ENCODE data around the gene ST6GALNAC5.

The ST6GALNAC5 gene

GRCh38 chr1:77048615-77049005 is 181.3 kb downstream of the ST6GALNAC5 start:
- TF ChIP-seq GATA3 (IDR thresholded peaks at IDR 0.05; ENCODE audit: low read depth, low read length) (no peak), GATA2 (IDR thresholded peaks at IDR 0.05; ENCODE audit: low read depth, low read length) (no peak)

GRCh38 chr1:77051425-77051824 is 184.1 kb downstream of the ST6GALNAC5 start:
- no peak for TF ChIP-seq GATA3 (IDR thresholded peaks at IDR 0.05; ENCODE audit: low read depth, low read length)
- no peak for TF ChIP-seq GATA2 (IDR thresholded peaks at IDR 0.05; ENCODE audit: low read depth, low read length)

DNA sequence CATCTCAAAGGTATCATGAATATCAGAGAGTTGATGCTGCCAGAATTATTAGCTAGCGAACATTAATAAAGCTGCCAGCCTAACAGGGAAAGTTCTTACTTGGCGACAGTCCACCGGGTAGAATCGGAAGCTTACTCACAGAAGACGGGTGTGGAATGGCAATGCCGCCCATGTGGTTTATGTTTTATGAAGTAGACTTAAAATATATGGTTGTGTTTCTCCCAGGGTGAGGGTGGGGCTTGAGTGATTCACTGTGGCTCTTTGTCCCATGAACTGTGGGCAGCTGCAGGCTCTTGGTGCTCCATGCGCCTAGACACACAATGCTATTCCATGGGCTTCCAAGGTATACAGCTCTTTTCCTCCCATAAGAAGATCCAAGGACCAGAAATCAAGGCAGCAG is 189.2 kb downstream of the ST6GALNAC5 start:
- no peak for TF ChIP-seq GATA3 (IDR thresholded peaks at IDR 0.05; ENCODE audit: low read depth, low read length)
- no peak for TF ChIP-seq GATA2 (IDR thresholded peaks at IDR 0.05; ENCODE audit: low read depth, low read length)

- TF ChIP-seq GATA3 (IDR thresholded peaks at IDR 0.05; ENCODE audit: low read depth, low read length) (no peak), GATA2 (IDR thresholded peaks at IDR 0.05; ENCODE audit: low read depth, low read length) (no peak)
Observed at GRCh38 chr1:77057994-77058585, 190.8 kb downstream of the ST6GALNAC5 start.

- no peak for TF ChIP-seq GATA2 (IDR thresholded peaks at IDR 0.05; ENCODE audit: low read depth, low read length)
Observed at GRCh38 chr1:77060000-77060399, 192.7 kb downstream of the ST6GALNAC5 start.

DNA sequence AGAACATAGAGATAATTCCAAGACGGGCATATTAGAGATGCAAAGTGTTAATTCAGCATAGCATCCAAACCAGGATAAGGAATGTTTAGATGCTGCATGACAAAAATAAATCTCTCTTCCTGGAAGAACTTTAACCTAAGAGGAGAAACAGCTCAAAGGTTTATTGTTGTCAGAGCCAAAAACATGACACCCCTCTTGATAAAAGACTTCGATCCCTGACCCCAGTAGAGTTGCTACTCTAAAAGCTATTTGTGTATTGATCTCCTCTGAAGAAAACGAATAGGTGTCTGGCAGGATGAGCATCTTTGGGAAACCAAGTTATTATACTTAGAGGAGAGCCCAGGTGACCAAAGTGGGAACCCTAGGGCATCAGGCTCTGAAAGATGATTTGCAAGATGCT is 193.9 kb downstream of the ST6GALNAC5 start:
- TF ChIP-seq GATA3 (IDR thresholded peaks at IDR 0.05; ENCODE audit: low read depth, low read length), result no peak
- TF ChIP-seq GATA2 (IDR thresholded peaks at IDR 0.05; ENCODE audit: low read depth, low read length), result no peak

DNA sequence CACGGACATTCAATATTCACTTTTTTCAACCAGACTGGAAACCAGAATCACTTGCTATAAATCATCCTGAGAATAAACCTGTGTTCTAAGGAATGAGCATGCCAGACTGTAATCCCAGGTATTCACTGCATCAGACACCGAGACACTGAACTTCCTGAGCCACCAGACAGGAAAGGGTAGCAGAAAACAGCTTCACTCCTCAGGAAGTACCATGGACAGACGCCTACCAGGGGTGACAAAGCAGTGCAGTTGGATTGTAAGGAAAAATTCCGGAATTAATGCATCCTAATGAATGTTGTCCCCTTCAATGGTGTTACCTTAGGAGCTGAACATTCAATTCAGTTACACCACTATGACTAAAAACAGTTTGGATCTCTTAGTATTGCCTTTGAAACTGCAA is 195.8 kb downstream of the ST6GALNAC5 start:
- TF ChIP-seq GATA3 (IDR thresholded peaks at IDR 0.05; ENCODE audit: low read depth, low read length), result no peak
- TF ChIP-seq GATA2 (IDR thresholded peaks at IDR 0.05; ENCODE audit: low read depth, low read length), result no peak

DNA sequence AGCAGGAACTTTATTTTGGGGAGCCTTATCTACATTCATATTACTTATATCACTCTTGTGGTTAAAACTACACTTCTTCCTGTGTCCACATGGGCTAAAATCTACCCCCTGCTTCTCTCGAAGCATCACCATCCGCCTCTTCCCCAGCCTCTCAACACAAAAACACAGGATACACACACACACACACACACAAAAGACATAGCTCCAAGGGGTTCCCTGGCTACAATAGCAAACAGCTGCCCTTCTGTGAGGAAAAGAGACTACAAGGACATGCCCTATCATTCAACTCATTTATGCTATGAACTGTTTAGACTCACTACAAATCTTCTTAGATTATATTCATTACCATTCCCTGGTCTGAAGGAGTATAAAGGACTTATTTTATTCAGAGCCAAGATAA is 197.0 kb downstream of the ST6GALNAC5 start:
- no peak for TF ChIP-seq GATA2 (IDR thresholded peaks at IDR 0.05; ENCODE audit: low read depth, low read length)
- no peak for TF ChIP-seq GATA3 (IDR thresholded peaks at IDR 0.05; ENCODE audit: low read depth, low read length)

DNA sequence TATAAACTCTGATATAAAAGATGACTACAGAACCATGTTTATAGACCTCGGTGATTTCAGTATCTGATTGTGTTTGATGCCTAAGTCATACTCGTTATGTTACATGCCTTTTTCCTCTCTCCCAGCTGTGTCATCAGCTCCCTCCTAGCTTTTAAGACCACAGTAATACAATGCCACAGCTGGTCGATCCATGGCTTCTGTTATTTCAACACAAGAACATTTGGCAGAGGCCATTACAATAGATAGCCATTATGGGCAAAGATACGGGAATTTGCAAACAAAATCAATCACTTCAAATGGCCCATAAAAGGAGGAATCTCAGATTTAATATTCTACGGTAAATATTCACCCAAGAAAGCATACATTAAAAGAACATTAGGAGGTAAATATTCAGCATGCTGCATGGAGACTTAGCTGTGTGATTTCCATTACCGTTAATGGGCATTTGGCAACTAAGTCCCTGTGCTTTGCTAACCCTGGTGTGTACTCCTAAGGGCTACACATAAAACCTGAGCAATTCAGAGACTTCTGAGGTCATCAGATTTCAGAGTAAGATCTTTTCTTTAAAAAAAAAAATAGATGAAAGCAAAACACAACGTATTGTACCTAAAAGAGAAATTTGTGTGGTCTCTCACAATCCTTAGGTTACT is 198.5 kb downstream of the ST6GALNAC5 start:
- TF ChIP-seq GATA3 (IDR thresholded peaks at IDR 0.05; ENCODE audit: low read depth, low read length) (no peak), GATA2 (IDR thresholded peaks at IDR 0.05; ENCODE audit: low read depth, low read length) (no peak)

- TF ChIP-seq GATA3 (IDR thresholded peaks at IDR 0.05; ENCODE audit: low read depth, low read length) (no peak), GATA2 (IDR thresholded peaks at IDR 0.05; ENCODE audit: low read depth, low read length) (no peak)
Observed at GRCh38 chr1:77068013-77068412, 200.7 kb downstream of the ST6GALNAC5 start.

DNA sequence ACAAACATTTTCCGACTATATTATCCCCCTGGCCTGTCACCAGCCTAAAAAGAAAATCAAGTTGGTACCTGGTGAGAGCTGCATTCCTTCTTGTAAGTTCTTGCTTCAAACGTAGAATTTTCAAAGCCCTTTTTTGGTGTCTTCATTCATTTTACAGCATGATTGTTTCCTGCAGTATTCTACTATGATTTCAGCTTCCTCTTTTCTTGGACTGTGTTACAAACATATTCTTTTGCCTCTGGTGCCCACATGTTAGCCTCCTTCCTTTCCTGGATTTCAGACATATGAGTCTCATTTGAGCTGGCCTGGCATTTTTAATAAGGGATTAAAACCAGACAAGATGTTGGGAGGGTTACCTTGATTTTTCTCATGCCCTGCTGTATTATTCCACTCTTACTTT is 209.5 kb downstream of the ST6GALNAC5 start:
- no peak for TF ChIP-seq GATA3 (IDR thresholded peaks at IDR 0.05; ENCODE audit: low read depth, low read length)
- TF ChIP-seq GATA2 (IDR thresholded peaks at IDR 0.05; ENCODE audit: low read depth, low read length), result no peak

- no peak for TF ChIP-seq GATA2 (IDR thresholded peaks at IDR 0.05; ENCODE audit: low read depth, low read length)
- no peak for TF ChIP-seq GATA3 (IDR thresholded peaks at IDR 0.05; ENCODE audit: low read depth, low read length)
Observed at GRCh38 chr1:77081834-77082233, 214.6 kb downstream of the ST6GALNAC5 start.

DNA sequence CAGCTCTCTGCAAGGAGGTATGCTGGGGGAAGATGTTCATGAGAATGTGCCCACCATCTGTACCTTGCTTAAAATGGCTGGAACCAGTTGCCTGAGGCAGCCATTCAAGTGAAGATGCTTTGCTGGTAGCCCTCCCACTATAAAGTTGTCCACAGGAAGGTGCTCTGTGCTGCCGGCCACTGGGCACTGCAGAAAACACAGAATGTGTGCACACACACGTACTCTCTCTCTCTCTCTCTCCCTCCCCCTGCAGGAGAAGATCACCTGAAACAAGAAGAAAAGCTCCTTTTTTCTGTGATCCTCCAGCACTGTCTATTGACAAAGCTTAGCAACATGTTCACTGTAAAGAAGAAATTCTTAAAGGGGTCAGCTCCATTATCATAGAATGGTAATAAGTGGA is 217.2 kb downstream of the ST6GALNAC5 start:
- TF ChIP-seq GATA2 (IDR thresholded peaks at IDR 0.05; ENCODE audit: low read depth, low read length) (no peak), GATA3 (IDR thresholded peaks at IDR 0.05; ENCODE audit: low read depth, low read length) (no peak)

DNA sequence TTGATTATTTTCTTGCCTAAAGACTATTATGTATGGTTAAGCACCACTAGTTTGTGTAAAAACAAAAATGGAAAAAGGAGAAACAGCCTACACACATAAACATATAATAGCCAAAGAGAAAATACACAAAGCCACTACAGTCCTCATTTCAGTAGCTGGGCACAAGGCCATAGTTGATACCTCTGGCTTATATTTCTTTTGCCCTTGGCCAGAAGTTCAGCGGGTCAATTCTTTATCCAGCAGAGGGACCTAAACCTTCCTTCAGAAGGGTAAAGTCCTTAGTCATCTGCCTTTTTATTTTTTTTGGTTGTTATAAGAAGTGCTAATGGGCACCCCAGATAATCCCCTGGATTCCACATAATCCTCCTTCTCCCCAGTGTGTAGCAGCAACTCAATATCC is 217.8 kb downstream of the ST6GALNAC5 start:
- TF ChIP-seq GATA3 (IDR thresholded peaks at IDR 0.05; ENCODE audit: low read depth, low read length) (no peak), GATA2 (IDR thresholded peaks at IDR 0.05; ENCODE audit: low read depth, low read length) (no peak)

- no peak for TF ChIP-seq GATA3 (IDR thresholded peaks at IDR 0.05; ENCODE audit: low read depth, low read length)
- TF ChIP-seq GATA2 (IDR thresholded peaks at IDR 0.05; ENCODE audit: low read depth, low read length), result no peak
Observed at GRCh38 chr1:77089756-77090155, 222.5 kb downstream of the ST6GALNAC5 start.
